Activated T-cell treated with anti-CD3 and anti-CD28 coated beads, Interleukin-2, amount 50 U/mL, for 72 hours (primary cell): ENCODE measurements around the gene RAI1. TPM values are rescaled to one million over a fixed set of nuclear protein-coding genes. Genes with fewer than 3 reads are reported as not detected.
"Not testable (repeated sequence)": the region's sequence is repeated elsewhere in the genome, so short reads cannot be mapped to it uniquely, and the experiment has no call there.

Source experiments
- ATAC-seq, 2 donors: fragments of 150-1000 bp; cut with Tn5 transposase; replicated peaks in 1 of 2; 2 replicates each; pipeline ENCODE4 v1.10.0; 2021; ENCODE audit warnings: moderate library complexity in 2 of 2, mild to moderate bottlenecking in 1 of 2
- DNase-seq, 2 donors: peaks; one replicate each; pipeline ENCODE4 v3.0.0; 2021 to 2022; ENCODE audit warnings: mixed read lengths in 1 of 2
- H3K27ac Mint-ChIP-seq: one replicate; pipeline ENCODE4 v1.8.0; 2022; ENCODE audit warnings: mild to moderate bottlenecking, moderate library complexity, mixed read lengths
- H3K27me3 Mint-ChIP-seq: one replicate; pipeline ENCODE4 v1.8.0; 2022; ENCODE audit warnings: low read depth, mixed read lengths
- H3K36me3 Mint-ChIP-seq, 2 donors: one replicate each; pipeline ENCODE4 v1.8.0; 2022; ENCODE audit warnings: mixed read lengths in 2 of 2, mild to moderate bottlenecking in 1 of 2; ENCODE audit not compliant: insufficient read depth in 2 of 2
- H3K4me1 Mint-ChIP-seq: one replicate; pipeline ENCODE4 v1.8.0; 2022; ENCODE audit warnings: low read depth, mixed read lengths
- H3K4me3 Mint-ChIP-seq, 2 donors: one replicate each; pipeline ENCODE4 v1.8.0; 2022; ENCODE audit warnings: mild to moderate bottlenecking in 2 of 2, mixed read lengths in 2 of 2, moderate library complexity in 2 of 2
- H3K9me3 Mint-ChIP-seq, 2 donors: one replicate each; pipeline ENCODE4 v1.8.0; 2022; ENCODE audit warnings: mixed read lengths in 2 of 2
- total RNA-seq, 2 donors: library from RNA; stranded (reverse); gene quantifications; one replicate each; pipeline ENCODE4 v1.2.3, GENCODE V29; 2022

RAI1 gene
- total RNA-seq, 2 donors from 2014 or later: 19.5 to 21.3 TPM

GRCh38 chr17:17679243-17679642, 2.0 kb upstream of the RAI1 start:
- Mint-ChIP-seq H3K36me3 (peaks cover 0 to 2% of the 10 kb centered on the region in 2 donors), H3K4me1 (peaks cover 24% of the 10 kb centered on the region), H3K4me3 (no peak overlapping the region), H3K9me3 (no peaks in the 10 kb centered on the region), H3K27me3 (no peaks in the 10 kb centered on the region), H3K27ac (no peak overlapping the region)
- ATAC-seq: no peak
- no peak for DNase-seq

GRCh38 chr17:17679748-17680147, 1.5 kb upstream of the RAI1 start:
- H3K36me3 Mint-ChIP-seq: peaks cover 0 to 2% of the 10 kb centered on the region in 2 donors
- H3K4me3 Mint-ChIP-seq: no peak overlapping the region
- no peak overlapping the region for H3K27ac Mint-ChIP-seq
- ATAC-seq: no peak
- DNase-seq: no peak
- no peaks in the 10 kb centered on the region for H3K27me3 Mint-ChIP-seq
- peaks cover 24% of the 10 kb centered on the region for H3K4me1 Mint-ChIP-seq
- no peaks in the 10 kb centered on the region for H3K9me3 Mint-ChIP-seq

- peak overlapping the region; percentile 54 for H3K4me3 Mint-ChIP-seq
- peaks cover 1 to 2% of the 10 kb centered on the region in 2 donors for H3K36me3 Mint-ChIP-seq
- H3K27ac Mint-ChIP-seq: no peak overlapping the region
- DNase-seq (no peak), ATAC-seq (no peak)
- H3K4me1 Mint-ChIP-seq: peaks cover 33% of the 10 kb centered on the region
- no peaks in the 10 kb centered on the region for H3K27me3 Mint-ChIP-seq
- H3K9me3 Mint-ChIP-seq: no peaks in the 10 kb centered on the region
Measured at GRCh38 chr17:17680477-17681186, 626 bp upstream of the RAI1 start.

GRCh38 chr17:17681744-17682292, 560 bp downstream of the RAI1 start:
- Mint-ChIP-seq H3K27me3 (no peaks in the 10 kb centered on the region), H3K27ac (peak overlapping the region; percentile 88), H3K9me3 (no peaks in the 10 kb centered on the region), H3K4me3 (peak overlapping the region; percentile 89 to 91), H3K4me1 (peaks cover 31% of the 10 kb centered on the region), H3K36me3 (peaks cover 1 to 2% of the 10 kb centered on the region in 2 donors)
- peak; percentile 57 to 58 for DNase-seq
- ATAC-seq: peak; percentile 44 to 59

- H3K27ac Mint-ChIP-seq: peak overlapping the region; percentile 88
Measured at GRCh38 chr17:17682293-17682736, 1.1 kb downstream of the RAI1 start.

GRCh38 chr17:17682737-17683680, 1.8 kb downstream of the RAI1 start:
- Mint-ChIP-seq H3K27me3 (no peaks in the 10 kb centered on the region), H3K36me3 (peaks cover 1 to 2% of the 10 kb centered on the region in 2 donors), H3K9me3 (no peaks in the 10 kb centered on the region), H3K27ac (peak overlapping the region; percentile 86), H3K4me3 (peak overlapping the region; percentile 89 to 91), H3K4me1 (peaks cover 33% of the 10 kb centered on the region)
- DNase-seq (peak; percentile 69 to 71), ATAC-seq (peak; percentile 57 to 60)

More at GRCh38 chr17:17682293-17682736, 1.1 kb downstream of the RAI1 start:
- peak overlapping the region; percentile 89 to 91 for H3K4me3 Mint-ChIP-seq
- peaks cover 33% of the 10 kb centered on the region for H3K4me1 Mint-ChIP-seq
- ATAC-seq (peak; percentile 69 to 71), DNase-seq (peak; percentile 76 to 79)
- H3K36me3 Mint-ChIP-seq: peaks cover 1 to 2% of the 10 kb centered on the region in 2 donors
- H3K27me3 Mint-ChIP-seq: no peaks in the 10 kb centered on the region
- no peaks in the 10 kb centered on the region for H3K9me3 Mint-ChIP-seq

GRCh38 chr17:17683710-17684365, 2.6 kb downstream of the RAI1 start:
- no peaks in the 10 kb centered on the region for H3K27me3 Mint-ChIP-seq
- peaks cover 33% of the 10 kb centered on the region for H3K4me1 Mint-ChIP-seq
- H3K4me3 Mint-ChIP-seq: peak overlapping the region; percentile 89 to 91
- H3K9me3 Mint-ChIP-seq: no peaks in the 10 kb centered on the region
- H3K36me3 Mint-ChIP-seq: peaks cover 1 to 2% of the 10 kb centered on the region in 2 donors
- no peak for DNase-seq
- peak overlapping the region; percentile 86 for H3K27ac Mint-ChIP-seq
- no peak for ATAC-seq

- ATAC-seq (no peak), DNase-seq (no peak)
- no peak overlapping the region for H3K27ac Mint-ChIP-seq
- no peaks in the 10 kb centered on the region for H3K27me3 Mint-ChIP-seq
- H3K4me3 Mint-ChIP-seq: peak overlapping the region in 1 of 2 donors; percentile 27
- no peaks in the 10 kb centered on the region for H3K9me3 Mint-ChIP-seq
- H3K4me1 Mint-ChIP-seq: peaks cover 34% of the 10 kb centered on the region
- H3K36me3 Mint-ChIP-seq: peaks cover 1 to 2% of the 10 kb centered on the region in 2 donors
Measured at GRCh38 chr17:17684906-17685774, 3.9 kb downstream of the RAI1 start.

- ATAC-seq: no peak
- Mint-ChIP-seq H3K36me3 (peaks cover 1 to 2% of the 10 kb centered on the region in 2 donors), H3K4me1 (peaks cover 38% of the 10 kb centered on the region), H3K4me3 (peak overlapping the region; percentile 42 to 46), H3K9me3 (no peaks in the 10 kb centered on the region), H3K27ac (no peak overlapping the region), H3K27me3 (no peaks in the 10 kb centered on the region)
- peak in 1 of 2 donors; percentile 22 for DNase-seq
Measured at GRCh38 chr17:17685775-17686291, 4.6 kb downstream of the RAI1 start.

GRCh38 chr17:17689312-17689711, 8.1 kb downstream of the RAI1 start:
- peaks cover 0 to 1% of the 10 kb centered on the region in 2 donors for H3K36me3 Mint-ChIP-seq
- H3K27me3 Mint-ChIP-seq: no peaks in the 10 kb centered on the region
- no peak overlapping the region for H3K27ac Mint-ChIP-seq
- no peak overlapping the region for H3K4me3 Mint-ChIP-seq
- peaks cover 63% of the 10 kb centered on the region for H3K4me1 Mint-ChIP-seq
- no peak for ATAC-seq
- H3K9me3 Mint-ChIP-seq: no peaks in the 10 kb centered on the region
- no peak for DNase-seq

GRCh38 chr17:17690233-17690632, 9.0 kb downstream of the RAI1 start:
- H3K27me3 Mint-ChIP-seq, ATAC-seq, H3K27ac Mint-ChIP-seq, H3K9me3 Mint-ChIP-seq, H3K4me3 Mint-ChIP-seq, DNase-seq, H3K36me3 Mint-ChIP-seq: not testable (repeated sequence)
- H3K4me1 Mint-ChIP-seq: peaks cover 60% of the 10 kb centered on the region
